Measurements from ENCODE around the gene GFOD1.

DNA sequence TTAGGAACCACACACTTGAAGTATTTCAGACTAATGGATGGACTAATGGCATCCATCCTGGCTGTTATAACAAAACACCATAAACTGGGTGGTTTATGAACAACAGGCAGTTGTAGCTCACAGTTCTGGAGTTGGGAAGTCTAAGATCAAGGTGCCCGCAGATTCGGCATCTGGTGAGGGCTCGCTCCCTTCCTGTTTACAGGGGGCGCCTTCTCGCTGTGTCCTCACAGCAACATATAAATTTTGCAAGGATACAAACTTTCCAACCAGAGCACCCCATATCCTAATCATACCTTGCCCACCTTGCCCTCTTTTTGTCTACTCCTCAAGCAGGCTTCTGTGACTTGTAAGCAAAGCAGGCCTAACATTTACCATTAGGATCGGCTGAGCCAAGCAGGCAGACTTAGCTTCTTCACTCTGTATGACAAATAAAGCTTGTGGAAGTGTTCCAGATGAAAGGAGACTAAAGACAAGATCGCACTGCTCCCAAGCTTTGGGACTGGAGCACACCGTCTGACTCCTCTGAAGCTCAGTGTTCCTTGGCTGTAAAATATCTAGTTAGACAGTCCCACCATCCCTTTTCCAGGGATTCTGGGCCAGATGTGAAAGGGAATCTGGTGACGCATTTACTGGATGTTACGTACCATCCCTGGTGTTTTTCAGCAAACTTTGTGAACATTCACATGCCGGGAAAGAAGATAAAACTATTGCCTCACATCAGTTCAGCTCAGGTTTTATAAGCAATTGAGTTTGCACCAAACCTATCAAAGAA lies 34.9 kb downstream of the GFOD1 start:
- TF ChIP-seq, protein P1, sequence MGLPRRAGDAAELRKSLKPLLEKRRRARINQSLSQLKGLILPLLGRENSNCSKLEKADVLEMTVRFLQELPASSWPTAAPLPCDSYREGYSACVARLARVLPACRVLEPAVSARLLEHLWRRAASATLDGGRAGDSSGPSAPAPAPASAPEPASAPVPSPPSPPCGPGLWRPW (IDR thresholded peaks at IDR 0.05): no peak
- TF ChIP-seq RARB (CRISPR knock-in tag; IDR thresholded peaks at IDR 0.05) (no peak), RNF2 (IDR thresholded peaks at IDR 0.05; ENCODE audit: borderline replicate concordance, low read depth) (no peak), RFX5 (IDR thresholded peaks at IDR 0.05) (no peak), SMC3 (IDR thresholded peaks at IDR 0.05) (no peak), JUN (IDR thresholded peaks at IDR 0.05) (no peak), PHF8 (IDR thresholded peaks at IDR 0.05; ENCODE audit: borderline replicate concordance, low read depth) (no peak), POLR2A (IDR thresholded peaks at IDR 0.05; ENCODE audit: low read length) (no peak), JUNB (IDR thresholded peaks at IDR 0.05) (no peak), RCOR1 (IDR thresholded peaks at IDR 0.05; ENCODE audit: low read depth, low read length) (no peak)
- TF ChIP-seq, protein P2, sequence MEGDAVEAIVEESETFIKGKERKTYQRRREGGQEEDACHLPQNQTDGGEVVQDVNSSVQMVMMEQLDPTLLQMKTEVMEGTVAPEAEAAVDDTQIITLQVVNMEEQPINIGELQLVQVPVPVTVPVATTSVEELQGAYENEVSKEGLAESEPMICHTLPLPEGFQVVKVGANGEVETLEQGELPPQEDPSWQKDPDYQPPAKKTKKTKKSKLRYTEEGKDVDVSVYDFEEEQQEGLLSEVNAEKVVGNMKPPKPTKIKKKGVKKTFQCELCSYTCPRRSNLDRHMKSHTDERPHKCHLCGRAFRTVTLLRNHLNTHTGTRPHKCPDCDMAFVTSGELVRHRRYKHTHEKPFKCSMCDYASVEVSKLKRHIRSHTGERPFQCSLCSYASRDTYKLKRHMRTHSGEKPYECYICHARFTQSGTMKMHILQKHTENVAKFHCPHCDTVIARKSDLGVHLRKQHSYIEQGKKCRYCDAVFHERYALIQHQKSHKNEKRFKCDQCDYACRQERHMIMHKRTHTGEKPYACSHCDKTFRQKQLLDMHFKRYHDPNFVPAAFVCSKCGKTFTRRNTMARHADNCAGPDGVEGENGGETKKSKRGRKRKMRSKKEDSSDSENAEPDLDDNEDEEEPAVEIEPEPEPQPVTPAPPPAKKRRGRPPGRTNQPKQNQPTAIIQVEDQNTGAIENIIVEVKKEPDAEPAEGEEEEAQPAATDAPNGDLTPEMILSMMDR (IDR thresholded peaks at IDR 0.05): no peak
- TF ChIP-seq, protein P3, sequence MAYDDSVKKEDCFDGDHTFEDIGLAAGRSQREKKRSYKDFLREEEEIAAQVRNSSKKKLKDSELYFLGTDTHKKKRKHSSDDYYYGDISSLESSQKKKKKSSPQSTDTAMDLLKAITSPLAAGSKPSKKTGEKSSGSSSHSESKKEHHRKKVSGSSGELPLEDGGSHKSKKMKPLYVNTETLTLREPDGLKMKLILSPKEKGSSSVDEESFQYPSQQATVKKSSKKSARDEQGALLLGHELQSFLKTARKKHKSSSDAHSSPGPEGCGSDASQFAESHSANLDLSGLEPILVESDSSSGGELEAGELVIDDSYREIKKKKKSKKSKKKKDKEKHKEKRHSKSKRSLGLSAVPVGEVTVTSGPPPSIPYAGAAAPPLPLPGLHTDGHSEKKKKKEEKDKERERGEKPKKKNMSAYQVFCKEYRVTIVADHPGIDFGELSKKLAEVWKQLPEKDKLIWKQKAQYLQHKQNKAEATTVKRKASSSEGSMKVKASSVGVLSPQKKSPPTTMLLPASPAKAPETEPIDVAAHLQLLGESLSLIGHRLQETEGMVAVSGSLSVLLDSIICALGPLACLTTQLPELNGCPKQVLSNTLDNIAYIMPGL (CRISPR knock-in tag; IDR thresholded peaks at IDR 0.05; ENCODE audit: borderline replicate concordance): no peak
- TF ChIP-seq, protein P4, sequence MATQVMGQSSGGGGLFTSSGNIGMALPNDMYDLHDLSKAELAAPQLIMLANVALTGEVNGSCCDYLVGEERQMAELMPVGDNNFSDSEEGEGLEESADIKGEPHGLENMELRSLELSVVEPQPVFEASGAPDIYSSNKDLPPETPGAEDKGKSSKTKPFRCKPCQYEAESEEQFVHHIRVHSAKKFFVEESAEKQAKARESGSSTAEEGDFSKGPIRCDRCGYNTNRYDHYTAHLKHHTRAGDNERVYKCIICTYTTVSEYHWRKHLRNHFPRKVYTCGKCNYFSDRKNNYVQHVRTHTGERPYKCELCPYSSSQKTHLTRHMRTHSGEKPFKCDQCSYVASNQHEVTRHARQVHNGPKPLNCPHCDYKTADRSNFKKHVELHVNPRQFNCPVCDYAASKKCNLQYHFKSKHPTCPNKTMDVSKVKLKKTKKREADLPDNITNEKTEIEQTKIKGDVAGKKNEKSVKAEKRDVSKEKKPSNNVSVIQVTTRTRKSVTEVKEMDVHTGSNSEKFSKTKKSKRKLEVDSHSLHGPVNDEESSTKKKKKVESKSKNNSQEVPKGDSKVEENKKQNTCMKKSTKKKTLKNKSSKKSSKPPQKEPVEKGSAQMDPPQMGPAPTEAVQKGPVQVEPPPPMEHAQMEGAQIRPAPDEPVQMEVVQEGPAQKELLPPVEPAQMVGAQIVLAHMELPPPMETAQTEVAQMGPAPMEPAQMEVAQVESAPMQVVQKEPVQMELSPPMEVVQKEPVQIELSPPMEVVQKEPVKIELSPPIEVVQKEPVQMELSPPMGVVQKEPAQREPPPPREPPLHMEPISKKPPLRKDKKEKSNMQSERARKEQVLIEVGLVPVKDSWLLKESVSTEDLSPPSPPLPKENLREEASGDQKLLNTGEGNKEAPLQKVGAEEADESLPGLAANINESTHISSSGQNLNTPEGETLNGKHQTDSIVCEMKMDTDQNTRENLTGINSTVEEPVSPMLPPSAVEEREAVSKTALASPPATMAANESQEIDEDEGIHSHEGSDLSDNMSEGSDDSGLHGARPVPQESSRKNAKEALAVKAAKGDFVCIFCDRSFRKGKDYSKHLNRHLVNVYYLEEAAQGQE (IDR thresholded peaks at IDR 0.05): no peak
- TF ChIP-seq, protein P5, sequence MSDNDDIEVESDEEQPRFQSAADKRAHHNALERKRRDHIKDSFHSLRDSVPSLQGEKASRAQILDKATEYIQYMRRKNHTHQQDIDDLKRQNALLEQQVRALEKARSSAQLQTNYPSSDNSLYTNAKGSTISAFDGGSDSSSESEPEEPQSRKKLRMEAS (IDR thresholded peaks at IDR 0.05): no peak

All from A549 (cell line).